Neural progenitor cell (in vitro differentiated cells): ENCODE data around the gene USP16. TPM values are rescaled to one million over a fixed set of nuclear protein-coding genes. Genes with fewer than 3 reads are reported as not detected.
"Not testable (repeated sequence)": the region's sequence is repeated elsewhere in the genome, so short reads cannot be mapped to it uniquely, and the experiment has no call there.

ENCODE experiments used
- DNase-seq: peaks from one replicate; pipeline ENCODE4 v3.0.0-alpha.2; 2016; ENCODE audit warnings: low spot score
- H2AFZ ChIP-seq: fragments of 200-600 bp; sonication (generic); replicated peaks from 2 replicates; pipeline ENCODE4 v1.6.1; 2016; ENCODE audit warnings: antibody characterized with exemption
- H3F3A ChIP-seq: fragments of 200-600 bp; sonication (generic); 2 replicates; pipeline ENCODE4 v1.6.1; 2016; ENCODE audit warnings: antibody characterized with exemption, low read depth
- H3K27ac ChIP-seq: fragments of 200-600 bp; sonication (generic); 2 replicates; pipeline ENCODE4 v1.5.1; 2016; ENCODE audit warnings: mild to moderate bottlenecking
- H3K27me3 ChIP-seq: fragments of 200-600 bp; sonication (generic); 2 replicates; pipeline ENCODE4 v1.6.1; 2016; ENCODE audit warnings: mild to moderate bottlenecking, moderate library complexity
- H3K36me3 ChIP-seq: fragments of 200-600 bp; sonication (generic); 2 replicates; pipeline ENCODE4 v1.5.1; 2016
- H3K4me1 ChIP-seq: fragments of 200-600 bp; sonication (generic); 2 replicates; pipeline ENCODE4 v1.6.1; 2016; ENCODE audit warnings: mixed run types
- H3K4me2 ChIP-seq: fragments of 200-600 bp; sonication (generic); 2 replicates; pipeline ENCODE4 v1.6.1; 2016
- H3K4me3 ChIP-seq: fragments of 200-600 bp; sonication (generic); 2 replicates; pipeline ENCODE4 v1.5.1; 2016
- H3K79me2 ChIP-seq: fragments of 200-600 bp; sonication (generic); 2 replicates; pipeline ENCODE4 v1.6.1; 2016; ENCODE audit warnings: low read depth
- H3K9ac ChIP-seq: fragments of 200-600 bp; sonication (generic); 2 replicates; pipeline ENCODE4 v1.6.1; 2016
- H3K9me3 ChIP-seq: fragments of 200-600 bp; sonication (generic); 2 replicates; pipeline ENCODE4 v1.5.1; 2016; ENCODE audit warnings: low read depth
- H4K20me1 ChIP-seq: fragments of 200-600 bp; sonication (generic); 2 replicates; pipeline ENCODE4 v1.6.1; 2016; ENCODE audit warnings: low read depth
- H3K27ac Mint-ChIP-seq: 3 replicates; pipeline ENCODE4 v1.8.0; 2021; ENCODE audit warnings: mixed read lengths
- H3K27me3 Mint-ChIP-seq: 2 replicates; pipeline ENCODE4 v1.8.0; 2022; ENCODE audit warnings: low read depth, mild to moderate bottlenecking, inconsistent platforms, moderate library complexity, mixed read lengths; ENCODE audit not compliant: insufficient read depth
- H3K36me3 Mint-ChIP-seq: 3 replicates; pipeline ENCODE4 v1.8.0; 2021; ENCODE audit warnings: mixed read lengths
- H3K4me1 Mint-ChIP-seq: 3 replicates; pipeline ENCODE4 v1.8.0; 2021; ENCODE audit warnings: mixed read lengths
- H3K4me3 Mint-ChIP-seq: 3 replicates; pipeline ENCODE4 v1.8.0; 2021; ENCODE audit warnings: mild to moderate bottlenecking, moderate library complexity, mixed read lengths
- H3K9me3 Mint-ChIP-seq: 3 replicates; pipeline ENCODE4 v1.8.0; 2020; ENCODE audit warnings: mixed read lengths
- EZH2 ChIP-seq: fragments of 200-600 bp; sonication (generic); IDR thresholded peaks from 2 replicates; pipeline ENCODE4 v1.6.1; 2017; ENCODE audit warnings: antibody characterized with exemption, mild to moderate bottlenecking, moderate library complexity
- EZH2phosphoT487 ChIP-seq: fragments of 200-600 bp; sonication (generic); IDR thresholded peaks from 2 replicates; pipeline ENCODE4 v1.6.1; 2017; ENCODE audit warnings: antibody characterized with exemption
- total RNA-seq: library from RNA; depleted of rRNA; stranded (reverse); fragments of >200 nt; gene quantifications from 2 replicates; pipeline ENCODE4 v1.2.3, GENCODE V29; 2015; ENCODE audit warnings: low replicate concordance
- TF ChIP-seq, protein P1 (sequence below): fragments of 200-600 bp; sonication (generic); IDR thresholded peaks from 2 replicates; pipeline ENCODE4 v1.5.1; 2017; ENCODE audit warnings: antibody characterized with exemption, mild to moderate bottlenecking

Gene USP16
- total RNA-seq, 1 donor from 2014 or later: 38.5 TPM

DNA sequence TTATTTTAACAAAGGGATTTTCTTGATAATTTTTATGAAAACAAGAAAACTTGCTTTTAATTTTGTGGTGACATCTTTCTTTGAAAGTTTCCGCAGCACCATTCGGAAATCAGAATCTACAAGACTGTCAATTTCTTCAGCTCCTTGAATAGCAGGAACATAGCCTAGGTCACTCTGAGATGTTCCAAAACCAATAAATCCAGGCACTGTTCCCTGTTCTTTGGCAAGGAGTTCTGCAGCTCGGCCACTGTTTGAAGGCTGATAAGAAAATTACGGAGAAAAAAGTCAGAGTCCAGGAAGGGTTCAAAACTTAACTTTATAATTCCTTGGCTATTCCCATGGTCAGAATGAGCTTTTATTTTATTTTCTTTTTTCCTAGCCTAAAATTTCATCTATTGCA is 37.8 kb upstream of the USP16 start:
- H3K9me3 Mint-ChIP-seq: no peaks in the 10 kb centered on the region
- TF ChIP-seq EZH2phosphoT487 (no peak), EZH2 (no peak)
- TF ChIP-seq, protein P1, sequence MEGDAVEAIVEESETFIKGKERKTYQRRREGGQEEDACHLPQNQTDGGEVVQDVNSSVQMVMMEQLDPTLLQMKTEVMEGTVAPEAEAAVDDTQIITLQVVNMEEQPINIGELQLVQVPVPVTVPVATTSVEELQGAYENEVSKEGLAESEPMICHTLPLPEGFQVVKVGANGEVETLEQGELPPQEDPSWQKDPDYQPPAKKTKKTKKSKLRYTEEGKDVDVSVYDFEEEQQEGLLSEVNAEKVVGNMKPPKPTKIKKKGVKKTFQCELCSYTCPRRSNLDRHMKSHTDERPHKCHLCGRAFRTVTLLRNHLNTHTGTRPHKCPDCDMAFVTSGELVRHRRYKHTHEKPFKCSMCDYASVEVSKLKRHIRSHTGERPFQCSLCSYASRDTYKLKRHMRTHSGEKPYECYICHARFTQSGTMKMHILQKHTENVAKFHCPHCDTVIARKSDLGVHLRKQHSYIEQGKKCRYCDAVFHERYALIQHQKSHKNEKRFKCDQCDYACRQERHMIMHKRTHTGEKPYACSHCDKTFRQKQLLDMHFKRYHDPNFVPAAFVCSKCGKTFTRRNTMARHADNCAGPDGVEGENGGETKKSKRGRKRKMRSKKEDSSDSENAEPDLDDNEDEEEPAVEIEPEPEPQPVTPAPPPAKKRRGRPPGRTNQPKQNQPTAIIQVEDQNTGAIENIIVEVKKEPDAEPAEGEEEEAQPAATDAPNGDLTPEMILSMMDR: no peak
- Histone ChIP-seq H3K9ac (no peak overlapping the region), H3K27ac (no peak overlapping the region), H3F3A (no peaks in the 10 kb centered on the region), H3K79me2 (peaks cover 50% of the 10 kb centered on the region), H3K4me1 (peaks cover 5% of the 10 kb centered on the region), H3K27me3 (no peaks in the 10 kb centered on the region), H3K36me3 (peaks cover 11% of the 10 kb centered on the region), H3K4me3 (no peak overlapping the region), H3K9me3 (no peaks in the 10 kb centered on the region), H2AFZ (no peak overlapping the region), H4K20me1 (no peaks in the 10 kb centered on the region), H3K4me2 (no peak overlapping the region)
- no peaks in the 10 kb centered on the region for H3K27me3 Mint-ChIP-seq
- no peak overlapping the region for H3K4me3 Mint-ChIP-seq
- peaks cover 6% of the 10 kb centered on the region for H3K36me3 Mint-ChIP-seq
- no peak overlapping the region for H3K27ac Mint-ChIP-seq
- peaks cover 1% of the 10 kb centered on the region for H3K4me1 Mint-ChIP-seq
- DNase-seq: no peak

DNA sequence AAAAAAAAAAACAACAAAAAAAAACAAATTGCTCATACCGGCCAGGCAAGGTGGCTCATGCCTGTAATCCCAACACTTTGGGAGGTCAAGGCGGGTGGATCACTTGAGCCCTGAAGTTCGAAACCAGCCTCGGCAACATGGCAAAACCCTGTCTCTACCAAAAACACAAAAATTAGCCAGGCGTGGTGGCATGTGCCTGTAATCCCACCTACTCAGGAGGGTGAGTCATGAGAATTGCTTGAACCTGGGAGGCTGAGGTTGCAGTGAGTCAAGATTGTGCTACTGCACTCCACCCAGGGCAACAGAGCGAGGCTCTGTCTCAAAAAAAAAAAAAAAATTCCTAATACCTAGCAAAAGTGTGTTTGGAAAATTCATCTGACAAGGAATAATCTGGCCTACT is 36.3 kb upstream of the USP16 start:
- not testable (repeated sequence) for H3K4me2 ChIP-seq, H3K4me3 ChIP-seq, H3K4me1 Mint-ChIP-seq, H3K27me3 ChIP-seq, H2AFZ ChIP-seq, H3F3A ChIP-seq, H3K9me3 Mint-ChIP-seq, H3K27ac Mint-ChIP-seq, H3K4me1 ChIP-seq, H3K27ac ChIP-seq, H3K9me3 ChIP-seq, H3K9ac ChIP-seq, DNase-seq, H3K4me3 Mint-ChIP-seq, H3K36me3 Mint-ChIP-seq, H3K27me3 Mint-ChIP-seq, H4K20me1 ChIP-seq
- H3K79me2 ChIP-seq: peaks cover 59% of the 10 kb centered on the region
- peaks cover 11% of the 10 kb centered on the region for H3K36me3 ChIP-seq

DNA sequence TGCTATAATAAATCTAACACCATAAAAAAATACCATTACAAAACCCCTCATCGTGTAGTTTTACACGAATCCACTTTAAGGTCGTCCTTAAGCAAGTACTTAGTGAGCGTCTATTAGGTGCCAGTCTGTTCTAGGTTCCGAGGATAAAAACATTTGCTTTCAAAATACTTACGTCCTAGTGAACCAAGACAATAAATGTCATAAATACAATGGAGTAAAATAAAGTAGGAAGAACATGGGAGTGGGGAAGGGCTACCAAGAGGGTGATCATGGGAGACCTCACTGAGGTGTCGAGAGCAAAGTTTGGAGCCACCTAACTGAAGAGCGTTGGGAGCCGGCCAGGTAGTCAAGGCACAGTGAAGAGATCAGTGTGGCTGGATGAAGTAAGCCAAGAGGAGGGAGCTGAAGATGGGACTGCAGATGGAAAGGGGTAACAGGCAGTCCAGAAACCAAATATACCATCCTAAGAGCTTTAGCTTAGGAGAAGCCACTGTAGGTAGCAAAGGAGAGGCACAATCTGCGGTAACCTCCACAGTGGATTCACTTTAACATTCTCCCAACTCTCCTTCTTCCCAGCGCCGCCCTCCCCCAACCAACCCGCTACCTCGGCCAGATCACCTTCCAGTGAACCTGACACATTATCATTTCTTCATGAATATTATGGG is 32.5 kb upstream of the USP16 start:
- Mint-ChIP-seq H3K9me3 (no peaks in the 10 kb centered on the region), H3K27ac (peak overlapping the region; percentile 99), H3K4me3 (peak overlapping the region; percentile 99), H3K36me3 (no peaks in the 10 kb centered on the region), H3K4me1 (peaks cover 17% of the 10 kb centered on the region), H3K27me3 (no peaks in the 10 kb centered on the region)
- Histone ChIP-seq H3K9me3 (no peaks in the 10 kb centered on the region), H3K4me3 (peak overlapping the region; percentile 83), H3K4me1 (peaks cover 13% of the 10 kb centered on the region), H3K9ac (peak overlapping the region; percentile 67), H3K4me2 (peak overlapping the region; percentile 80), H3K27ac (peak overlapping the region; percentile 63), H3K36me3 (no peaks in the 10 kb centered on the region), H4K20me1 (no peaks in the 10 kb centered on the region), H2AFZ (peak overlapping the region; percentile 52), H3F3A (peaks cover 19% of the 10 kb centered on the region), H3K79me2 (peaks cover 50% of the 10 kb centered on the region), H3K27me3 (no peaks in the 10 kb centered on the region)
- no peak for TF ChIP-seq EZH2
- TF ChIP-seq, protein P1: no peak
- TF ChIP-seq EZH2phosphoT487: no peak
- peak; percentile 8 for DNase-seq

DNA sequence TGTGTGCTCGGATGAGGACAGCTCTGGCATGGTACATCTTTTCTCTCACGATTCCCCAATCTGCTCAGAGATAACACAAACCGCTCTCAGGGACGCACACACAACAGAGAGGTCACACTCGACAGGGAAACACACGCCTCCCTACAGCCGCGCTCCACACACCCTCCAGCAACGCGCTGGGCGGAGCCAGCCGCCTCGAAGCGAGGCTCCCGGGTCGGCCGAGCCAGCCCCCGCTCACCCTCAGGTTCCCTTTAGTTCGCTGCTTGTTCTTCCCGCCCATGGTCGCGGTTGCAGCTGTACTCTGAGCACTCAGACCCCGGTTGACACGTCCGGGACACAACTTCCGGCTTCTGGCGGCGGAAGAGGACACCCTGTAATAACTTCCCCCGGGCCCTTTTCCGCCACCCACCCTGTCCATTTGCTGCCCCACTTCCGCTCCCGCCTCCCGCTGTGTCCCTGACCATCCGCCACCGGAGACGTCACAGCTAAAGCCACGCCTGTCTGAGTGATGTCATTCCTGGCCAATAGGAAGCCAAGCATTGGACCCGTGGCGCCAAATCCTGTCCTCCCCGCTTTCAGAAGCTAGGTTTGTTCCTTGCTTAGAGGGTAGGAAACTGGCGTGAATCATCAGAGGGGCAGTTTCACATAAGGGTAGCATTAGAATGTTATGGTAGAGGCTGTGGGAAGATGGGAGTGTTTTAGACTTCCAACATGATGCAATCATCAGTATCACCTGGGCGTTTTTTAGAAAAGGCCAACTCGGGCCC is 31.8 kb upstream of the USP16 start, which contains the start of gene LTN1:
Gene LTN1, minus strand, starts transcription at position 352 of the 767 bp plus-strand sequence. Its CDS starts 72 bp downstream, at position 280.
- Histone ChIP-seq H3K27ac (peak within 1 kb of the TSS; percentile 71), H3K79me2 (peaks cover 45% of the 10 kb centered on the region), H3K36me3 (no peaks in the 10 kb centered on the region), H3F3A (peaks cover 19% of the 10 kb centered on the region), H3K9me3 (no peaks in the 10 kb centered on the region), H4K20me1 (no peaks in the 10 kb centered on the region), H3K4me1 (peaks cover 13% of the 10 kb centered on the region), H3K27me3 (no peaks in the 10 kb centered on the region), H2AFZ (peak within 1 kb of the TSS; percentile 81), H3K4me2 (peak within 1 kb of the TSS; percentile 83), H3K4me3 (peak within 1 kb of the TSS; percentile 83), H3K9ac (peak within 1 kb of the TSS; percentile 80)
- peak within 1 kb of the TSS; percentile 99 for H3K27ac Mint-ChIP-seq
- peak; percentile 98 for DNase-seq
- H3K4me1 Mint-ChIP-seq: peaks cover 17% of the 10 kb centered on the region
- no peaks in the 10 kb centered on the region for H3K36me3 Mint-ChIP-seq
- H3K9me3 Mint-ChIP-seq: no peaks in the 10 kb centered on the region
- no peak for TF ChIP-seq EZH2phosphoT487
- TF ChIP-seq EZH2: no peak
- TF ChIP-seq, protein P1: no peak
- peak within 1 kb of the TSS; percentile 99 for H3K4me3 Mint-ChIP-seq
- H3K27me3 Mint-ChIP-seq: no peaks in the 10 kb centered on the region
